K562 (cell line): ENCODE data around the gene MYOZ1. TPM values are rescaled to one million over a fixed set of nuclear protein-coding genes. Genes with fewer than 3 reads are reported as not detected.

ENCODE experiments used
- CREB1 ChIP-seq, 2 experiments: sonication (generic) in 1 of 2; formaldehyde crosslinking in 1 of 2; IDR thresholded peaks; 2 replicates each; pipeline versions ENCODE4 v1.6.1 to v1.8.0; 2012 to 2022; ENCODE audit warnings: inconsistent platforms in 1 of 2, mild to moderate bottlenecking in 1 of 2, missing genetic modification reagents in 1 of 2, moderate library complexity in 1 of 2
- CTBP1 ChIP-seq: fragments of 450-650 bp; IDR thresholded peaks from 2 replicates; pipeline ENCODE4 v1.6.1; 2016; ENCODE audit warnings: borderline replicate concordance
- CXXC5 ChIP-seq: fragments of 250-450 bp; sonication (Bioruptor Pico); IDR thresholded peaks from 2 replicates; pipeline ENCODE4 v1.8.0; 2022; ENCODE audit warnings: inconsistent platforms, mild to moderate bottlenecking, moderate library complexity
- DMBX1 ChIP-seq: fragments of 250-450 bp; sonication (Bioruptor Pico); IDR thresholded peaks from 2 replicates; pipeline ENCODE4 v1.8.0; 2022; ENCODE audit warnings: inconsistent platforms, mild to moderate bottlenecking, moderate library complexity, borderline replicate concordance
- ELF1 ChIP-seq: fragments of 200-800 bp; sonication (Bioruptor generic); IDR thresholded peaks from 2 replicates; pipeline ENCODE4 v1.6.1; 2016; ENCODE audit warnings: missing genetic modification characterization, missing compliant biosample characterization
- FUS ChIP-seq: fragments of 200-400 bp; formaldehyde crosslinking; optimal IDR thresholded peaks from 2 replicates; pipeline ENCODE3; 2017; ENCODE audit warnings: low read depth, low read length
- GATAD2A ChIP-seq: fragments of 450-650 bp; IDR thresholded peaks from 2 replicates; pipeline ENCODE4 v1.6.1; 2017
- HMG20A ChIP-seq: fragments of 450-650 bp; formaldehyde crosslinking; conservative IDR thresholded peaks from 2 replicates; pipeline ENCODE4 v1.4.0; 2020; ENCODE audit warnings: mild to moderate bottlenecking, mixed read lengths
- HNRNPLL ChIP-seq: fragments of 200-400 bp; formaldehyde crosslinking; IDR thresholded peaks from 2 replicates; pipeline ENCODE4 v1.6.1; 2017; ENCODE audit warnings: low read length, low read depth, mild to moderate bottlenecking; ENCODE audit not compliant: poor library complexity, severe bottlenecking
- NONO ChIP-seq, 2 experiments: fragments of 200-400 bp in 1 of 2; fragments of 450-650 bp in 1 of 2; formaldehyde crosslinking in 1 of 2; IDR thresholded peaks; 2 replicates each; pipeline ENCODE4 v1.6.1; 2017; ENCODE audit warnings: low read depth in 2 of 2, mild to moderate bottlenecking in 2 of 2, moderate library complexity in 2 of 2, low read length in 1 of 2
- PML ChIP-seq: IDR thresholded peaks from 2 replicates; pipeline ENCODE4 v1.6.1; 2012; ENCODE audit warnings: low read length, inconsistent platforms
- POLR2AphosphoS5 ChIP-seq: IDR thresholded peaks from 2 replicates; pipeline ENCODE4 v1.6.1; 2011; ENCODE audit warnings: mild to moderate bottlenecking, low read depth, low read length, moderate library complexity; ENCODE audit not compliant: control insufficient read depth, insufficient read depth
- SIN3A ChIP-seq, 2 experiments: fragments of 150-350 bp in 1 of 2; IDR thresholded peaks; 2 replicates each; pipeline ENCODE4 v1.6.1; 2011 to 2016; ENCODE audit warnings: borderline replicate concordance in 2 of 2, low read depth in 2 of 2, low read length in 2 of 2, mild to moderate bottlenecking in 2 of 2, moderate library complexity in 2 of 2; ENCODE audit not compliant: control insufficient read depth in 1 of 2
- STAT5A ChIP-seq: IDR thresholded peaks from 2 replicates; pipeline ENCODE4 v1.6.1; 2012; ENCODE audit warnings: low read length, inconsistent platforms, borderline replicate concordance
- ZBTB8A ChIP-seq: fragments of 450-650 bp; IDR thresholded peaks from 2 replicates; pipeline ENCODE4 v1.6.1; 2018; ENCODE audit warnings: mild to moderate bottlenecking, moderate library complexity; ENCODE audit not compliant: partially characterized antibody
- ZEB2 ChIP-seq: fragments of 450-650 bp; IDR thresholded peaks from 2 replicates; pipeline ENCODE4 v1.6.1; 2016
- ZNF583 ChIP-seq: fragments of 250-450 bp; sonication (Bioruptor Pico); IDR thresholded peaks from 2 replicates; pipeline ENCODE4 v1.4.0; 2020
- ZNF77 ChIP-seq: fragments of 250-450 bp; sonication (Bioruptor Pico); IDR thresholded peaks from 2 replicates; pipeline ENCODE4 v1.5.0; 2020
- ZNF79 ChIP-seq: fragments of 250-450 bp; sonication (Bioruptor Pico); IDR thresholded peaks from 2 replicates; pipeline ENCODE4 v1.4.0; 2020; ENCODE audit warnings: low read depth, mild to moderate bottlenecking, moderate library complexity
- polyA plus RNA-seq, 8 experiments: library from polyadenylated mRNA; depleted of rRNA in 4 of 8; stranded (reverse) in 5 of 8; unstranded in 3 of 8; fragments of >200 nt; fragmentation: Nextera tagmentation in 2 of 8; fragmentation: Illumina TruSeq in 1 of 8; extraction: Ambion mirVana in 2 of 8; extraction: Trizol in 1 of 8; gene quantifications; 2 replicates each; pipeline versions ENCODE4 v1.2.1 to v1.2.3, GENCODE V29; 2011 to 2014; ENCODE audit warnings: inconsistent platforms in 1 of 8, missing spikeins in 1 of 8
- total RNA-seq, 7 experiments: library from RNA; depleted of rRNA in 6 of 7; stranded (reverse); fragments of >200 nt in 6 of 7; fragmentation: Illumina TruSeq in 2 of 7; extraction: Trizol in 2 of 7; gene quantifications; 2 replicates each; pipeline versions ENCODE4 v1.2.1 to v1.2.3, GENCODE V29; 2011 to 2021; ENCODE audit warnings: low replicate concordance in 1 of 7
- TF ChIP-seq, protein P1 (sequence below): fragments of 450-650 bp; formaldehyde crosslinking; IDR thresholded peaks from 2 replicates; pipeline ENCODE4 v1.4.0; 2022; ENCODE audit warnings: mild to moderate bottlenecking, moderate library complexity
- TF ChIP-seq, protein P2 (sequence below), 3 experiments: fragments of 200-800 bp in 1 of 3; fragments of 250-450 bp in 1 of 3; fragments of 450-650 bp in 1 of 3; sonication (Bioruptor Pico) in 1 of 3; sonication (Bioruptor generic) in 1 of 3; formaldehyde crosslinking in 1 of 3; IDR thresholded peaks; 2 replicates each; pipeline versions ENCODE4 v1.6.1 to v1.8.0; 2016 to 2022; ENCODE audit warnings: mild to moderate bottlenecking in 2 of 3, missing genetic modification characterization in 2 of 3, missing compliant biosample characterization in 1 of 3, moderate library complexity in 1 of 3
- TF ChIP-seq, protein P3 (sequence below): fragments of 250-450 bp; sonication (Bioruptor Pico); IDR thresholded peaks from 2 replicates; pipeline ENCODE4 v1.5.0; 2021

The MYOZ1 gene
- total and polyA plus RNA-seq, 9 of the 15 experiments (the other 6 are each of a cell fraction or from before 2014, with no cell fraction given), result 0.03 to 0.18 (median 0.07) TPM; not detected in 5

DNA sequence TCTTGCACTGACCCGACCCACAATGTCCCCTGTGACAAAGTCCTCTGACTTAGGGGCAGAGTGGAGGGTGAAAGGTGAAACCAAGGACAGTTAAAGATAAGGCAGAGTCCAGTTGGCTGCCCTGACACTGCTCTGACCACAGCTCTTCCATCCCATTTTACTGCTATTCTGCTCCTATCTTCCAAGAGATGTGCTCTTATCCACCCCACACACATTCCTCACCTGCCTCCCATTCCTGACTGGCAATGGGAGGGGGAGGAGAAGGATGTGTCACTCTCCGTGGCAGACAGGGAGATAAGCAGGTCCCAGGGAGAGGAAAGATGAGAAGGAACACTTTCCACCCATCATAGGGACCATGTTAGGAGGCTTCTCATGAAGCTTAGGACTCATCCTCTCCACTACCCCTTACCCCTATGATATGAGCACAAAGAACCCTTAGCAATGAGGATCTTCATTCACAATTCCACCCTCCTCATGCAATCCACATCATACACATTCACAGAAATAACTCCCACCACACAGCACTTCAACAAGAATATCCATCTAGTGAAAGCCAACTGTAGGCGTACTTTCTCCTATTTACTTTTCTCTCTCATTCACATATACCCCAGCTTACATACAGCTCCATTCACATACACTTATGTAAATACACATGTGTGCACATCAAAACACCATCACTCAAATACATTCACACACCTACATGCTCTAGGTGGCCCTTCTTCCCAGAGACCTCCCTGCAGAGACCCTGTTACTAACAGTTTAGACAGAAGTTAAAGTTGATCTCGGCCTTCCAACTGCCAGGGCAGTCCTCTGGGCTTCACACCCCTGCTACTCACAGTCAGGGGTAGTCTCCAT lies 7.9 kb upstream of the MYOZ1 start (continued):
- TF ChIP-seq NONO (IDR thresholded peaks at IDR 0.05; ENCODE audit: low read depth in 2 of 2, low read length in 1 of 2) (0 out of 4 replicates have a peak, but pooled peaks of 1 of the 2 experiments have one; percentile 40), GATAD2A (peak; percentile 76; the same call in 1 of the 2 replicates), CTBP1 (peak; percentile 100), POLR2AphosphoS5 (peak; percentile 69; the same call in 1 of the 2 replicates), HNRNPLL (no peak), ZEB2 (peak; percentile 98), PML (peak; percentile 39; the same call in 1 of the 2 replicates), STAT5A (peak; percentile 40; the same call in 1 of the 2 replicates), DMBX1 (CRISPR knock-in tag) (peak; percentile 82), HMG20A (CRISPR knock-in tag) (no peak), ZNF77 (no peak), ZBTB8A (no peak), ZNF79 (CRISPR knock-in tag) (no peak), FUS (no peak), ZNF583 (peak; percentile 62; the same call in 1 of the 2 replicates), CREB1 (IDR thresholded peaks at IDR 0.05) (0 out of 2 replicates have a peak, but pooled peaks have one; percentile 13), CREB1 (CRISPR knock-in tag; IDR thresholded peaks at IDR 0.05) (0 out of 2 replicates have a peak, but pooled peaks have one; percentile 16), CXXC5 (CRISPR knock-in tag) (peak; percentile 62), SIN3A (IDR thresholded peaks at IDR 0.05; ENCODE audit: borderline replicate concordance in 2 of 2, control insufficient read depth in 1 of 2, low read depth in 2 of 2, low read length in 2 of 2) (no peak), ELF1 (tag) (no peak)
- TF ChIP-seq, protein P1, sequence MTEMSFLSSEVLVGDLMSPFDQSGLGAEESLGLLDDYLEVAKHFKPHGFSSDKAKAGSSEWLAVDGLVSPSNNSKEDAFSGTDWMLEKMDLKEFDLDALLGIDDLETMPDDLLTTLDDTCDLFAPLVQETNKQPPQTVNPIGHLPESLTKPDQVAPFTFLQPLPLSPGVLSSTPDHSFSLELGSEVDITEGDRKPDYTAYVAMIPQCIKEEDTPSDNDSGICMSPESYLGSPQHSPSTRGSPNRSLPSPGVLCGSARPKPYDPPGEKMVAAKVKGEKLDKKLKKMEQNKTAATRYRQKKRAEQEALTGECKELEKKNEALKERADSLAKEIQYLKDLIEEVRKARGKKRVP (CRISPR knock-in tag), result peak; percentile 51; the same call in 1 of the 2 replicates
- TF ChIP-seq, protein P2, sequence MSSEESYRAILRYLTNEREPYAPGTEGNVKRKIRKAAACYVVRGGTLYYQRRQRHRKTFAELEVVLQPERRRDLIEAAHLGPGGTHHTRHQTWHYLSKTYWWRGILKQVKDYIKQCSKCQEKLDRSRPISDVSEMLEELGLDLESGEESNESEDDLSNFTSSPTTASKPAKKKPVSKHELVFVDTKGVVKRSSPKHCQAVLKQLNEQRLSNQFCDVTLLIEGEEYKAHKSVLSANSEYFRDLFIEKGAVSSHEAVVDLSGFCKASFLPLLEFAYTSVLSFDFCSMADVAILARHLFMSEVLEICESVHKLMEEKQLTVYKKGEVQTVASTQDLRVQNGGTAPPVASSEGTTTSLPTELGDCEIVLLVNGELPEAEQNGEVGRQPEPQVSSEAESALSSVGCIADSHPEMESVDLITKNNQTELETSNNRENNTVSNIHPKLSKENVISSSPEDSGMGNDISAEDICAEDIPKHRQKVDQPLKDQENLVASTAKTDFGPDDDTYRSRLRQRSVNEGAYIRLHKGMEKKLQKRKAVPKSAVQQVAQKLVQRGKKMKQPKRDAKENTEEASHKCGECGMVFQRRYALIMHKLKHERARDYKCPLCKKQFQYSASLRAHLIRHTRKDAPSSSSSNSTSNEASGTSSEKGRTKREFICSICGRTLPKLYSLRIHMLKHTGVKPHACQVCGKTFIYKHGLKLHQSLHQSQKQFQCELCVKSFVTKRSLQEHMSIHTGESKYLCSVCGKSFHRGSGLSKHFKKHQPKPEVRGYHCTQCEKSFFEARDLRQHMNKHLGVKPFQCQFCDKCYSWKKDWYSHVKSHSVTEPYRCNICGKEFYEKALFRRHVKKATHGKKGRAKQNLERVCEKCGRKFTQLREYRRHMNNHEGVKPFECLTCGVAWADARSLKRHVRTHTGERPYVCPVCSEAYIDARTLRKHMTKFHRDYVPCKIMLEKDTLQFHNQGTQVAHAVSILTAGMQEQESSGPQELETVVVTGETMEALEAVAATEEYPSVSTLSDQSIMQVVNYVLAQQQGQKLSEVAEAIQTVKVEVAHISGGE (CRISPR knock-in tag; IDR thresholded peaks at IDR 0.05), result peak in 1 of 3 experiments; percentile 73; a peak in 2 of 6 replicates
- TF ChIP-seq, protein P3, sequence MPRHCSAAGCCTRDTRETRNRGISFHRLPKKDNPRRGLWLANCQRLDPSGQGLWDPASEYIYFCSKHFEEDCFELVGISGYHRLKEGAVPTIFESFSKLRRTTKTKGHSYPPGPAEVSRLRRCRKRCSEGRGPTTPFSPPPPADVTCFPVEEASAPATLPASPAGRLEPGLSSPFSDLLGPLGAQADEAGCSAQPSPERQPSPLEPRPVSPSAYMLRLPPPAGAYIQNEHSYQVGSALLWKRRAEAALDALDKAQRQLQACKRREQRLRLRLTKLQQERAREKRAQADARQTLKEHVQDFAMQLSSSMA (CRISPR knock-in tag), result no peak
